Measurements from ENCODE around the gene HSD3B7.
A peak's percentile ranks its signal among the peaks of the same experiment; 100 is the strongest.

Gene HSD3B7

DNA sequence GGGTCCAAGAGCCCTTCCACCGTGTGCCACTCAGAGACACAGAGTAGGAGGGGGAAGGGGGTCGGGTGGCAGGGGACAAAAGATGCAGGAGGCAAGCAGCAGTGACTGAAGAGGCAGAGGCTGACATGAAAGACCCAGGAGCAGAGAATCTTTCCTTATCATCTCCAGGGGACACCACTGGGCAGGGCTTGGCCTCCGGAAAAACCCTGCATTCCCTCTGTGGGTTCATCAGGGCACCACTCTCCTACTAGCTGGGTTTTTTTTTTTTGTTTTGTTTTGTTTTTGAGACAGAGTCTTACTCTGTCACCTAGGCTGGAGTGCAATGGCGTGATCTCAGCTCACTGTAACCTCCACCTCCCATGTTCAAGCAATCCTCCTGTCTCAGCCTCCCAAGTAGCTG, 46.3 kb downstream of the HSD3B7 start:
- DNase-seq: no peak

- DNase-seq: peak; percentile 98
These were observed 48.0 kb downstream of the HSD3B7 start, which contains the start of gene STX4 for GRCh38 chr16:31032736-31033708. Gene STX4 (plus strand): TSS chr16:31033558. CDS start chr16:31033806, 248 bp downstream.

- peak; percentile 92 for DNase-seq
These were observed 48.9 kb downstream of the HSD3B7 start for GRCh38 chr16:31033709-31034492.

DNA sequence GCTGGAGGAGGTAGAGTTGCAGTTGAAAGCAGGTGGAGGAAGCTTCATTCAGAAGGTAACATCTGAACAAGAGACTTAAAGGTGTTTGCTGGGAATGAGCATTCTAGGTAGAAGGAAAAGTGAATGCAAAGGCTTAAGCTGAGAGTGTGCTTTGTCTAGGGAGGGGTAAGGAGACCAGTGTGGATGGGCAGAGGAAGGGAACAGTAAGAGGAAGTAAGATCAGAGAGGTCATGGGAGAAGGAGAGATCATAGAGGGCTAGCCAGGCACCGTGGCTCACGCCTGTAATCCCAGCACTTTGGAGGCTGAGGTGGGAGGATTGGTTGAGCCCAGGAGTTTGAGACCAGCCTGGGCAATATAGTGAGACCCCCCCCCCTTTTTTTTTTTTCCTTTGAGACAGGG, 51.7 kb downstream of the HSD3B7 start:
- no peak for DNase-seq
